ENCODE data around the gene EDARADD.

- TF ChIP-seq CTCF (IDR thresholded peaks at IDR 0.05) (no peak), EZH2phosphoT487 (IDR thresholded peaks at IDR 0.05) (no peak)
Measured at GRCh38 chr1:236511735-236512418, 117.8 kb downstream of the EDARADD start.

All from neural progenitor cell (in vitro differentiated cells).